Measurements from ENCODE around the gene PLA2G2F.

PLA2G2F gene

DNA sequence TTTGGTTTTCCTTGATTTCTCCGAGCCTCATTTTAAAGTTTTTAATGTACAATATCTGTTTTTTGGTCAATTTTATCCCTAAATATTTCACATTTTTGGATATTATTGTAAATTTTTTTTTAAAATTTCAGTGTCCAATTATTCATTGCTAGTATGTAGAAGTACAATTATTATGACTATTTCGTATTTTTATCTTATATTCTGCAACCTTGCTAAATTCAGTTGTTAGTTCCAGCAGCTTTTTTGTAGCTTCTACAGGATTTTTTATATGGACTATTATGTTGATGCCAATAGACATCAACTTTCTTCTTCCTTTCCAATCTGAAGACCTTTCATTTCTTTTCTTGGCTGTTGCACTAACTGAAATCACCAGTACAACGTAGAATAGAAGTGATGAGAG is 4.1 kb upstream of the PLA2G2F start:
- H3K4me3 ChIP-seq (ENCODE audit: control insufficient read depth, low read depth, low read length): no peak overlapping the region
- TF ChIP-seq, protein P1, sequence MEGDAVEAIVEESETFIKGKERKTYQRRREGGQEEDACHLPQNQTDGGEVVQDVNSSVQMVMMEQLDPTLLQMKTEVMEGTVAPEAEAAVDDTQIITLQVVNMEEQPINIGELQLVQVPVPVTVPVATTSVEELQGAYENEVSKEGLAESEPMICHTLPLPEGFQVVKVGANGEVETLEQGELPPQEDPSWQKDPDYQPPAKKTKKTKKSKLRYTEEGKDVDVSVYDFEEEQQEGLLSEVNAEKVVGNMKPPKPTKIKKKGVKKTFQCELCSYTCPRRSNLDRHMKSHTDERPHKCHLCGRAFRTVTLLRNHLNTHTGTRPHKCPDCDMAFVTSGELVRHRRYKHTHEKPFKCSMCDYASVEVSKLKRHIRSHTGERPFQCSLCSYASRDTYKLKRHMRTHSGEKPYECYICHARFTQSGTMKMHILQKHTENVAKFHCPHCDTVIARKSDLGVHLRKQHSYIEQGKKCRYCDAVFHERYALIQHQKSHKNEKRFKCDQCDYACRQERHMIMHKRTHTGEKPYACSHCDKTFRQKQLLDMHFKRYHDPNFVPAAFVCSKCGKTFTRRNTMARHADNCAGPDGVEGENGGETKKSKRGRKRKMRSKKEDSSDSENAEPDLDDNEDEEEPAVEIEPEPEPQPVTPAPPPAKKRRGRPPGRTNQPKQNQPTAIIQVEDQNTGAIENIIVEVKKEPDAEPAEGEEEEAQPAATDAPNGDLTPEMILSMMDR (conservative IDR thresholded peaks at IDR 0.05; ENCODE audit: control insufficient read depth, insufficient read depth, low read depth, low read length): no peak
- DNase-seq (ENCODE audit: low read depth): no peak

DNA sequence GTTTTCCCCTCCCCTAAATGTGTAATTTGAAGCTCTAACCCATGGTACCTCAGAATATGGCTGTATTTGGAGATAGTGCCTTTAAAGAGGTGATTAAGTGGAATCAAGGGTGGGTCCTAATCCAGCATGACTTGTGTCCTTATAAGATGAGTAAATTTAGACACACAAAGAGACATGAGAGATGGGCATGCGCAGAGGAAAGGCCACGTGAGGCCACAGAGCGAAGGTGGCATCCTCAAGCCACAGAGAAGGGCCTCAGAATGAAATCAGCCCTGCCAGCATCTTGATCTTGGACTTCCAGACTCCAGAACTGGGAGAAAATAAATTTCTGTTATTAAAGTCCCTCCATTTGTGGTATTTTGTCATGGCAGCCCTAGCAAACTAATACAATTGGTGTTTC is 2.9 kb upstream of the PLA2G2F start:
- TF ChIP-seq, protein P1 (conservative IDR thresholded peaks at IDR 0.05; ENCODE audit: control insufficient read depth, insufficient read depth, low read depth, low read length): no peak
- H3K4me3 ChIP-seq (ENCODE audit: control insufficient read depth, low read depth, low read length): no peak overlapping the region
- no peak for DNase-seq (ENCODE audit: low read depth)

DNA sequence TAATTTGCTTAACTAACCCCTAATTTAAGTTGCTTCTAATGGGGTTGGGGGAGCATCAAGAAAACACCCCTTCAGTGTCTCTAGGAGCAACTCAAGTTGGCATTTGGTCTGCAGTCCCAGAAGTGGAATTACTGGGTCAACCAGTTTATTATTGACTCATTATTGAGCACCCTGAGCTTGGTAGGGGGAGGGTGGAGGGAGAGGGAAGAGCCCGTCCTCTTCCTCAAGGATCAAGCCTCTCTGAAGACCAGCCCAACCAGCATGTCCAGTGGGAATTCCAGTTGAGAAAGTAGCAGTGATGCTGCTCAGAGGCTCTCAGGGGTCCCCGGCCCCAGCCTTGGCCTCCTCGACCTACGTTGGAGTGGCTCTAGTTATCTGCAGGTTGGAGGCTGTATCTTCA is 2.1 kb upstream of the PLA2G2F start:
- no peak for DNase-seq (ENCODE audit: low read depth)
- H3K4me3 ChIP-seq (ENCODE audit: control insufficient read depth, low read depth, low read length): no peak overlapping the region
- TF ChIP-seq, protein P1 (conservative IDR thresholded peaks at IDR 0.05; ENCODE audit: control insufficient read depth, insufficient read depth, low read depth, low read length): no peak

DNA sequence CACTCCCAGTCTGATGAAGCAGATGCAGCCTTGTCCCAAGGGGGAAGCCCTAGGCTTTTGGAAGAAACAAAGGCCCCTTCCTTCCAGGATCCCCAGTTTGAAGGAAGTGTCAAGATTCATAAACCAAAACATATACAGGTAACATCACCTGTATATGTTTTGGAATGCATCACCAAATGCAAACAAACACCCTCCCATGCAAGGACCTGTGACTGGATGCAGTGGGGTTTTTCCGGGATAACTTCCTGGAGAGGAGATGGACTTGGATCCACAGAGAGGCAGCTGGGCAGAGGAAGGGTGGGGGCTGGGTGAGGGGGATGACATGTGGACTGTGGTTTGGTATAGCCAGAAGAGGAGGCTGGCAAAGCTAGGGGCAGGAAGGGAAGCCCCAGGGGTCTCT is 1.5 kb upstream of the PLA2G2F start:
- TF ChIP-seq, protein P1 (conservative IDR thresholded peaks at IDR 0.05; ENCODE audit: control insufficient read depth, insufficient read depth, low read depth, low read length): no peak
- DNase-seq (ENCODE audit: low read depth): no peak
- H3K4me3 ChIP-seq (ENCODE audit: control insufficient read depth, low read depth, low read length): no peak overlapping the region

DNA sequence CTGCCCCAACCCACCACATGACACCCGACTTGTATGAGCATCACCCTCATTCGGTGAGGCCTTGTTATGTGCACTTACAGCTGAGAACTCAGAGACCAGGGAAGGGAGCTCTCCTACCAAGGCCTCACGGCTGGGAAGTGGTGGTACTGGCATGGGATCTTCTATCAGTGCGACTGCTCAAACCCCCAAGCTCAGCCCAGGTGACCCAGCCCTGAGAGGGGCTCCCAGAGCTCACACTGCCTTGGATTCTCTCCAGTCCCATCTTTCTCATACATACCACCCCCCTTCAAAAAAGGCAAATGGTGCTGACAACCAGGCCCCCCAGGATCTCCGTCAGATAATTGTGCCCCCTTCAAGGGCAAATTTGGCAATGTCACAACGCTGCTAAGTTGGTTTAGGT is 777 bp upstream of the PLA2G2F start:
- DNase-seq (ENCODE audit: low read depth): no peak
- TF ChIP-seq, protein P1 (conservative IDR thresholded peaks at IDR 0.05; ENCODE audit: control insufficient read depth, insufficient read depth, low read depth, low read length): no peak
- no peak overlapping the region for H3K4me3 ChIP-seq (ENCODE audit: control insufficient read depth, low read depth, low read length)

DNA sequence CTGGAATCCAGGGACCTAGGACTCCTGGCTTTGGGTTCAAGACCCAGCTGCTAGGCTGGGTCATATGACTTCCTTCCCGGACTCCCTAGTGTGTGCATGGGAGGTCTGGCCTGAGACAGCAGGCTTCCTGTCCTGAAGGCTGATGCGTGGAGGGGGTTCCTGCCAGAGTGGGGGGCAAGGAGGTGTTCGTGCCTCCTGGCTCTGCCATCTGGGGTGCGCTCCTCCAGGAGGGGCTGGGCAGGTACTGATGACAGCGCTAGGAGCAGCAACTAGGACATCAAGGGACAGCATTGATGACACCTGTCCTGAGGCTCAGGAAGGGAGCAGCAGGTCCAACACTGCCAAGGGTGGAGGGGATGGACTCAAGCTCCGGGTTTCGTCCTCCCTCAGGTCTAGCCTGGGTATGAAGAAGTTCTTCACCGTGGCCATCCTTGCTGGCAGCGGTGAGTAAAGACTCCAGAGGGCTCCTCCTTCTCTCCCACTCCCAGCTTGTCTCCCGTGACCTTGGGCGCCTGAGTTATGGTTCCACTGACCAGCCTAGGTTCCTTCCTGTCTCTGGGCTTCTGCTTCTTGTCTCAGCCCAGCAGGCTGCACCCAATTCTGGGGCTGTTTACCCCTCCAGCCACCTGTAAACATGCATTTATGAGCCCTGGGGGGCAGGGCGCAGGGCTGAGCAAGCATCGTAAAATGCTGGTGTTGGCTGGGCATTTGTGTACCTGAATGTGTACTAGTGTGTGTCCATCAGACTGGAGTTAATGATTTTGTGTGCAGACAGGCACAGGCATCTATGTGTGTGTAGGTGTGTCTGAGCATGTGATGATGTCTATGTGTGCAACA is 871 bp downstream of the PLA2G2F start:
- DNase-seq (ENCODE audit: low read depth): no peak
- H3K4me3 ChIP-seq (ENCODE audit: control insufficient read depth, low read depth, low read length): no peak overlapping the region
- TF ChIP-seq, protein P1 (conservative IDR thresholded peaks at IDR 0.05; ENCODE audit: control insufficient read depth, insufficient read depth, low read depth, low read length): no peak
